Smooth muscle cell (in vitro differentiated cells): ENCODE data around the gene USP50. TPM values are rescaled to one million over a fixed set of nuclear protein-coding genes. Genes with fewer than 3 reads are reported as not detected.
"Not testable (repeated sequence)": the region's sequence is repeated elsewhere in the genome, so short reads cannot be mapped to it uniquely, and the experiment has no call there.

Experiments used
- DNase-seq: peaks from one replicate; lab custom pipeline; 2025; ENCODE audit not compliant: unreplicated experiment; lab: John Stamatoyannopoulos, UW
- H2AFZ ChIP-seq: fragments of 200-600 bp; sonication (generic); 2 replicates; pipeline ENCODE4 v1.6.0; 2016; ENCODE audit warnings: antibody characterized with exemption, low read depth, mild to moderate bottlenecking
- H3F3A ChIP-seq: fragments of 200-600 bp; sonication (generic); 2 replicates; pipeline ENCODE4 v1.6.0; 2017; ENCODE audit warnings: antibody characterized with exemption, low read depth
- H3K27ac ChIP-seq: fragments of 200-600 bp; sonication (generic); 2 replicates; pipeline ENCODE4 v1.5.1; 2016; ENCODE audit warnings: low read depth, mild to moderate bottlenecking
- H3K27me3 ChIP-seq: fragments of 200-600 bp; sonication (generic); 2 replicates; pipeline ENCODE4 v1.6.1; 2016; ENCODE audit warnings: low read depth, mild to moderate bottlenecking
- H3K36me3 ChIP-seq: fragments of 200-600 bp; sonication (generic); 2 replicates; pipeline ENCODE4 v1.5.1; 2016; ENCODE audit warnings: low read depth
- H3K4me1 ChIP-seq: fragments of 200-600 bp; sonication (generic); 2 replicates; pipeline ENCODE4 v1.5.1; 2016; ENCODE audit warnings: low read depth
- H3K4me2 ChIP-seq: fragments of 200-600 bp; sonication (generic); 2 replicates; pipeline ENCODE4 v1.6.0; 2016; ENCODE audit warnings: mild to moderate bottlenecking
- H3K4me3 ChIP-seq: fragments of 200-600 bp; sonication (generic); 2 replicates; pipeline ENCODE4 v1.5.1; 2016; ENCODE audit warnings: mild to moderate bottlenecking
- H3K79me2 ChIP-seq: fragments of 200-600 bp; sonication (generic); 2 replicates; pipeline ENCODE4 v1.6.0; 2016; ENCODE audit warnings: low read depth, mild to moderate bottlenecking
- H3K9ac ChIP-seq: fragments of 200-600 bp; sonication (generic); 2 replicates; pipeline ENCODE4 v1.6.0; 2016; ENCODE audit warnings: low read depth
- H3K9me3 ChIP-seq: fragments of 200-600 bp; sonication (generic); replicated peaks from 2 replicates; pipeline ENCODE4 v1.5.1; 2016; ENCODE audit warnings: low read depth
- H4K20me1 ChIP-seq: fragments of 200-600 bp; sonication (generic); 2 replicates; pipeline ENCODE4 v1.6.0; 2016; ENCODE audit warnings: low read depth
- CTCF ChIP-seq: fragments of 200-600 bp; sonication (generic); IDR thresholded peaks from 2 replicates; pipeline ENCODE4 v1.5.1; 2017; ENCODE audit warnings: borderline replicate concordance, mild to moderate bottlenecking, antibody characterized with exemption; ENCODE audit not compliant: insufficient read depth, poor library complexity, severe bottlenecking
- WGBS: methylation state at CpG from one replicate; pipeline ENCODE4 v1.1.7; 2016; ENCODE audit warnings: low lambda C conversion rate; 5-methylcytosine and 5-hydroxymethylcytosine counted together
- polyA plus RNA-seq: library from polyadenylated mRNA; unstranded; fragments of >200 nt; fragmentation: Nextera tagmentation; extraction: Ambion mirVana; gene quantifications from 2 replicates; pipeline ENCODE4 v1.2.1, GENCODE V29; 2016
- total RNA-seq: library from RNA; depleted of rRNA; stranded (reverse); fragments of >200 nt; gene quantifications from 2 replicates; pipeline ENCODE4 v1.2.3, GENCODE V29; 2014

Gene USP50
- total and polyA plus RNA-seq, 2 experiments from 2014 or later = not detected

DNA sequence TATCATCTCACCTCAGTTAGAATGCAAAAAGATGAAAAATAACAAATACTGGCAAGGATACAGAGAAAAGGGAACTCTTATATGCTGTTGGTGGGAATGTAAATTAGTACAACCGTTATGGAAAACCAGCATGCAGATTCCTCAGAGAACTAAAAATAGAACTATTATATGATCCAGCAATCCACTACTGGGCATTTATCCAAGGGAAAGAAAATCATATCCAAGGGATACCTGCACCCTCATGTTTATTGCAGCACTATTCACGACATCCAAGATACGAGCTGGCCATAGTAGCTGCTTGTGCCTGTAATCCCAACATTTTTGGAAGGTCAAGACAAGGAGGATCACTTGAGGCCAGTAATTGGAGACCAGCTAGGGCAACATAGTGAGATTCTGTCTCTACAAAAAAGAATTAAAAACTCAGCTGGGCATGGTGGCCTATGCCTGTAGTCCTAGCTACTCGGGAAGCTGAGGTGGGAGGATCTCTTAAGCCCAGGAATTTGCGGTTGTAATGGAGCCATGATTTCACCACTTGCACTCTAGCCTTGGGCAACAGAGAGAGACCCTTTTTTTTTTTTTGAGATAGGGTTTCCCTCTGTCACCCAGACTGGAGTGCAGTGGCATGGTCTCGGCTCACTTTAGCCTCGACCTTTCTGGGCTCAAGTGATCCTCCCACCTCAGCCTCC lies 26.6 kb downstream of the USP50 start:
- Histone ChIP-seq H3K9me3 (no peaks in the 10 kb centered on the region), H3K4me2 (no peak overlapping the region), H3K36me3 (no peaks in the 10 kb centered on the region), H3K27ac (no peak overlapping the region), H3K4me1 (no peaks in the 10 kb centered on the region), H3F3A (no peaks in the 10 kb centered on the region), H4K20me1 (no peaks in the 10 kb centered on the region), H3K9ac (no peak overlapping the region), H2AFZ (no peak overlapping the region), H3K79me2 (no peaks in the 10 kb centered on the region), H3K4me3 (no peak overlapping the region), H3K27me3 (no peaks in the 10 kb centered on the region)
- no peak for TF ChIP-seq CTCF
- WGBS = 92% methylated on average over 7 of the region's 7 CpGs
- no peak for DNase-seq

- Histone ChIP-seq H2AFZ (no peak overlapping the region), H3K36me3 (no peaks in the 10 kb centered on the region), H3K4me2 (no peak overlapping the region), H3K4me3 (no peak overlapping the region), H3K9ac (no peak overlapping the region), H3K27ac (no peak overlapping the region), H3K27me3 (no peaks in the 10 kb centered on the region), H3K9me3 (no peaks in the 10 kb centered on the region), H3K4me1 (no peaks in the 10 kb centered on the region), H3F3A (no peaks in the 10 kb centered on the region), H4K20me1 (no peaks in the 10 kb centered on the region), H3K79me2 (no peaks in the 10 kb centered on the region)
- TF ChIP-seq CTCF = no peak
- DNase-seq = no peak
Measured at GRCh38 chr15:50513001-50513400, 33.5 kb downstream of the USP50 start.

GRCh38 chr15:50506121-50506520 lies 40.3 kb downstream of the USP50 start:
- no peak overlapping the region for H3K4me3 ChIP-seq
- peaks cover 8% of the 10 kb centered on the region for H3K36me3 ChIP-seq
- H3K4me1 ChIP-seq = peaks cover 3% of the 10 kb centered on the region
- H3K9ac ChIP-seq = no peak overlapping the region
- WGBS = 88% methylated on average over 8 of the region's 8 CpGs
- DNase-seq = no peak
- no peak overlapping the region for H2AFZ ChIP-seq
- TF ChIP-seq CTCF = no peak
- no peak overlapping the region for H3K27ac ChIP-seq
- no peaks in the 10 kb centered on the region for H4K20me1 ChIP-seq
- H3K79me2 ChIP-seq = no peaks in the 10 kb centered on the region
- no peaks in the 10 kb centered on the region for H3F3A ChIP-seq
- no peaks in the 10 kb centered on the region for H3K27me3 ChIP-seq
- H3K4me2 ChIP-seq = no peak overlapping the region
- no peaks in the 10 kb centered on the region for H3K9me3 ChIP-seq

- not testable (repeated sequence) for DNase-seq, H3K4me3 ChIP-seq, H3K27me3 ChIP-seq, H3K4me2 ChIP-seq, H3K9me3 ChIP-seq, H3K27ac ChIP-seq, H3K4me1 ChIP-seq, H3K36me3 ChIP-seq, H4K20me1 ChIP-seq, H3K79me2 ChIP-seq, H3K9ac ChIP-seq, H2AFZ ChIP-seq, H3F3A ChIP-seq
- 100% methylated on average over 2 of the region's 2 CpGs for WGBS
Measured at GRCh38 chr15:50505656-50506055, 40.8 kb downstream of the USP50 start.
